KOPT-K1 (cell line): Measurements from ENCODE around the gene HBA1.

ENCODE experiments used
- H3K27ac ChIP-seq: fragments of 200-600 bp; sonication (generic); 2 replicates; pipeline ENCODE4 v1.5.1; 2016; ENCODE audit warnings: antibody characterized with exemption, mild to moderate bottlenecking, low read depth, low read length; ENCODE audit not compliant: poor library complexity, severe bottlenecking
- H3K36me3 ChIP-seq: fragments of 200-600 bp; sonication (generic); 2 replicates; pipeline ENCODE4 v1.5.1; 2017; ENCODE audit warnings: antibody characterized with exemption, mild to moderate bottlenecking, low read length, moderate library complexity; ENCODE audit not compliant: insufficient read depth
- H3K9me3 ChIP-seq: fragments of 200-600 bp; sonication (generic); 2 replicates; pipeline ENCODE4 v1.5.1; 2017; ENCODE audit warnings: antibody characterized with exemption, low read length, mild to moderate bottlenecking; ENCODE audit not compliant: insufficient read depth, poor library complexity, severe bottlenecking

The HBA1 gene

DNA sequence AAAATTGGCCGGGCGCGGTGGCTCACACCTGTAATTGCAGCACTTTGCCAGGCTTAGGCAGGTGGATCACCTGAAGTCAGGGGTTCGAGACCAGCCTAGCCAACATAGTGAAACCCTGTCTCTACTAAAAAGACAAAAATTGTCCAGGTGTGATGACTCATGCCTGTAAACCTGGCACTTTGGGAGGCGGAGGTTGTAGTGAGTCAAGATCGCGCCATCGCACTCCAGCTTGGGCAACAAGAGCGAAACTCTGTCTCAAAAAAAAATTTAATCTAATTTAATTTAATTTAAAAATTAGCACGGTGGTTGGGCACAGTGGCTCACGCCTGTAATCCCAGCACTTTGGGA, 2.2 kb downstream of the HBA1 start:
- peaks cover 10% of the 10 kb centered on the region; the same call in 1 of the 2 replicates for H3K36me3 ChIP-seq
- H3K9me3 ChIP-seq = no peaks in the 10 kb centered on the region
- H3K27ac ChIP-seq = no peak overlapping the region

DNA sequence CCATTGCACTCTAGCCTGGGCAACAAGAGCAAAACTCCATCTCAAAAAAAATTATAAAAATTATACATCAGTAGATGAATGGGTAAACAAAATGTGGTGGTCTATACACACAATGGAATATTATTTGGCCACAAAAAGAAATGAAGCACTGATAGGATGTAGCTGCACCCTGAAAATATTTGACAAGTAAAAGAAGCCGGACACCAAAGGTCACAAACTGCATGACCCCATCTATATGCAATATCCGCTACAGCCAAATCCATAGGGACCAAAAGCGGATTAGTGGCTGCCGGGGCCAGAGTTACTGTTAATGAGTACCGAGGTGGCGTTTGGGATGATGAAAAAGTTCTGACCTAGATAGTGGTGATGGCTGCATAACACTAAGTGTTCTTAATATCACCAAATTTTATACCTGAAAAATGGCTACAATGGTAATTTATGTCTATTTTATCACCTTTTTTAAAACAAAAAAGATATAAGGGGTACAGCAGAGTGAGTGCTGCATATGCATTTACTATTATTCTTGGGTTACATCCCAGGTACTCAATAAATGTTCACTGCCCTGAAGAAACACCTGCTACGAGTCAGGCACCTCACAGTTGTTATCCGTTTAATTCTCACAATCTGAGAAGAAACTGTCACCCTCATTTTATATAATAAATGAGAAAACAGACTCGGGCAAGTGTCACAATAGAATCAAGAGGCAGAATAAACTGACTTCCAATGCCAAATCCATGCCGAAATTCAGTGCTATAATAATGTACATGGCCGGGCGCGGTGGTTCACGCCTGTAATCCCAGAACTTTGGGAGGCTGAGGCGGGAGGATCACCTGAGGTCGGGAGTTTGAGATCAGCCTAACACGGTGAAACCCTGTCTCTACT, 3.0 kb downstream of the HBA1 start:
- no peak overlapping the region for H3K27ac ChIP-seq
- no peaks in the 10 kb centered on the region for H3K9me3 ChIP-seq
- peaks cover 18% of the 10 kb centered on the region for H3K36me3 ChIP-seq

DNA sequence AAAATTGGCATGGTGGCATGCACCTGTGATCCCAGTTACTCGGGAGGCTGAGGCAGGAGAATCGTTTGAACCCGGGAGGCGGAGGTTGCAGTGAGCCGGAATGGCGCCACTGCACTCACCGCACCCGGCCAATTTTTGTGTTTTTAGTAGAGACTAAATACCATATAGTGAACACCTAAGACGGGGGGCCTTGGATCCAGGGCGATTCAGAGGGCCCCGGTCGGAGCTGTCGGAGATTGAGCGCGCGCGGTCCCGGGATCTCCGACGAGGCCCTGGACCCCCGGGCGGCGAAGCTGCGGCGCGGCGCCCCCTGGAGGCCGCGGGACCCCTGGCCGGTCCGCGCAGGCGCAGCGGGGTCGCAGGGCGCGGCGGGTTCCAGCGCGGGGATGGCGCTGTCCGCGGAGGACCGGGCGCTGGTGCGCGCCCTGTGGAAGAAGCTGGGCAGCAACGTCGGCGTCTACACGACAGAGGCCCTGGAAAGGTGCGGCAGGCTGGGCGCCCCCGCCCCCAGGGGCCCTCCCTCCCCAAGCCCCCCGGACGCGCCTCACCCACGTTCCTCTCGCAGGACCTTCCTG, 3.7 kb downstream of the HBA1 start, which contains the start of gene HBQ1:
Gene HBQ1, plus strand, starts transcription at position 359 of the 575 bp plus-strand sequence. Its CDS starts 28 bp downstream, at position 387.
- H3K9me3 ChIP-seq = no peaks in the 10 kb centered on the region
- H3K36me3 ChIP-seq = peaks cover 25% of the 10 kb centered on the region
- no peak within 1 kb of the TSS for H3K27ac ChIP-seq

DNA sequence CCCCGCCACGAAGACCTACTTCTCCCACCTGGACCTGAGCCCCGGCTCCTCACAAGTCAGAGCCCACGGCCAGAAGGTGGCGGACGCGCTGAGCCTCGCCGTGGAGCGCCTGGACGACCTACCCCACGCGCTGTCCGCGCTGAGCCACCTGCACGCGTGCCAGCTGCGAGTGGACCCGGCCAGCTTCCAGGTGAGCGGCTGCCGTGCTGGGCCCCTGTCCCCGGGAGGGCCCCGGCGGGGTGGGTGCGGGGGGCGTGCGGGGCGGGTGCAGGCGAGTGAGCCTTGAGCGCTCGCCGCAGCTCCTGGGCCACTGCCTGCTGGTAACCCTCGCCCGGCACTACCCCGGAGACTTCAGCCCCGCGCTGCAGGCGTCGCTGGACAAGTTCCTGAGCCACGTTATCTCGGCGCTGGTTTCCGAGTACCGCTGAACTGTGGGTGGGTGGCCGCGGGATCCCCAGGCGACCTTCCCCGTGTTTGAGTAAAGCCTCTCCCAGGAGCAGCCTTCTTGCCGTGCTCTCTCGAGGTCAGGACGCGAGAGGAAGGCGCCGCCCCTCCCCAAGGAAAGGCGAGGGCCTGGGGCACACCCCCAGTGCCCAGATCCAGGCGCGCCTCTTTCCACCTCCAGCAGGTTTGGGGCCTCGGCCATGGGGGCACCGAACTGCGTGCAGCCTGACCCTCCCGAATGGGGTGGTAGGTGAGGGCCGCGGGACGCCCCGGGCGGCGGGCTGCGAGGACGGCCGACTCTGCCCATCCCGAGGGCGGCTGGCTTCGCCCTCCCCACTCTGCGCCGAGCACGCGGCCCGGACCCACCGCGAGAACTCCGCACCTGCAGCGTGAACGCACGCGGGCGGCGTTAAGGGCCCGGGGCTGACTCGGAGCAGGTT, 4.4 kb downstream of the HBA1 start:
- Histone ChIP-seq H3K9me3 (no peaks in the 10 kb centered on the region), H3K36me3 (peaks cover 32% of the 10 kb centered on the region), H3K27ac (no peak overlapping the region)

DNA sequence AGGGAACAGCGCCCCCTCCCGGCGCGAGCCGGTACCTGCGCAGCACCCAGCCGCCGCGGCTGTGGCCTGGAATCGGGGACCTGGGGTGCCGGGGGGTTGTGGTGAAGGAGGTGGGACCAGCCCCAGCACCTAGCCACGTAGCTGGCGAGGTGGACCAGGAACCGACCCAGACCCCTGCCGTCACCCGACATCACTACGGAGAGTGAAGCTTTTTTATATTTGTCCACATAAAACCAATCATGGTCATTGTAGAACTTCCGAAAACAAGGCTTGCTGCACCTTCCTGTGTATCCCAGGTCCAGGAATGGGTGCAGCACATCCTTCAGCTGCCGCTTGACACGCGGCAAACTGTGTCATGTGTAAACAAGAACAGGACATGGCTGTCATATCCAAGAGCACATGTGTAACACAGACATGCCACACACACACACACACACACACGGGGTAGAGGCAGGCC, 5.1 kb downstream of the HBA1 start:
- no peak overlapping the region for H3K27ac ChIP-seq
- peaks cover 33% of the 10 kb centered on the region for H3K36me3 ChIP-seq
- H3K9me3 ChIP-seq = no peaks in the 10 kb centered on the region

DNA sequence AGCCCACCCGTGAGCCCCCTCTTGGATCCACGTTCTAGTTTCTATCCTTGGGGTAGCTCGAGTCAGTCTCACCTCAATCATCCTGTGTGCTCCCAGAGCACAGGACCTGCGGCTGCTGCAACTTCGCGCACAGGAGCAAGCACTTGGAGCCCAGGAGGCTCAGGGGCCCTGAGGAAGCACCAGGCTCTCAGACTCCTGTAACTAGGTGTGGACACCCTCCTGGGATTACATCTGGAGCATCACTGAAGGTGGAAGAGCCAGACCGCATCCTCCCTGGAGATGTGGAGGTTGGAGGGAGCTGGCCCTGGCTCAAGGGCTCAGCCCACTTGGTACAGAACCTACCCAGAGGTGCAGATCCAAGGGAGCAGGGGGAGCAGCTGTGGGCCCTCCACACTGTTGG, 6.5 kb downstream of the HBA1 start:
- H3K27ac ChIP-seq = no peak overlapping the region
- peaks cover 4% of the 10 kb centered on the region for H3K9me3 ChIP-seq
- peaks cover 43% of the 10 kb centered on the region for H3K36me3 ChIP-seq

DNA sequence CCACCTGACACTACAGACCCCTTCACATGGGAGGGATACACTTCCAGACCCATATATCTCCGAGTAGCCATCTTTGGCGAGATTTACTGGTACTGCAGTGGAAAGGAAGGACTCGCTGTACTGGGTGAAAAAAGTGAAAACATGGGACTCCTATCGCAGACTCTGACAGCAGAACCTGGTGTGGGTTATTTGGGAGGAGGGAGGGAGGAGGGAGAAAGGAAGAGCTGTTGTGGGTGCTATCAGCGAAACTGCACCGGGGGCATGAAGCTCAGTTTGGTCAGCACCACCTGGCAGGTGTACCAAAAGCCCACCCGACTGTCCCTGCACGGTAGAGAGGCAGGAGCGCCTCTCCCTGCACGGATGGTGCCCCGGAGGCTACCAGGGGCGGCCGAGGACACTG, 8.7 kb downstream of the HBA1 start:
- Histone ChIP-seq H3K27ac (no peak overlapping the region), H3K36me3 (peaks cover 66% of the 10 kb centered on the region), H3K9me3 (peaks cover 4% of the 10 kb centered on the region)

DNA sequence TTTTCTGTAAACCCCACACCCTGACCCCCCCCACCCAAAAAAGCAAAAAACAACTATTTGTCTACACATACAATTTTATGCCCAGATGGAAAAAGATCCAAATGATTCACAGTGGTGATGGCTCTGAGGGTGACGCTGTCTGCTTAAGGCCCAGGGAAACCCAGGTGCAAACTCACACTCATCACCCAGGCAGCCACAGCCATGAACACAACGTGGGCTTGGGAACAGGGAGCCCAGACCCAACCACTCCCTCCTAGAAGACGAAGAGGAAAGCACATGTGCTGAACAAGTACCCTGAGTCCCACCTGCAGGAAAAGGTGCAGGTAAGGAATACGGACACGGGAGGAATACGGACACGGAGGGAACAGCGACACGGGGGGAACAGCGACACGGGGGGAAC, 9.2 kb downstream of the HBA1 start:
- peaks cover 70% of the 10 kb centered on the region for H3K36me3 ChIP-seq
- peaks cover 4% of the 10 kb centered on the region for H3K9me3 ChIP-seq
- H3K27ac ChIP-seq = no peak overlapping the region

DNA sequence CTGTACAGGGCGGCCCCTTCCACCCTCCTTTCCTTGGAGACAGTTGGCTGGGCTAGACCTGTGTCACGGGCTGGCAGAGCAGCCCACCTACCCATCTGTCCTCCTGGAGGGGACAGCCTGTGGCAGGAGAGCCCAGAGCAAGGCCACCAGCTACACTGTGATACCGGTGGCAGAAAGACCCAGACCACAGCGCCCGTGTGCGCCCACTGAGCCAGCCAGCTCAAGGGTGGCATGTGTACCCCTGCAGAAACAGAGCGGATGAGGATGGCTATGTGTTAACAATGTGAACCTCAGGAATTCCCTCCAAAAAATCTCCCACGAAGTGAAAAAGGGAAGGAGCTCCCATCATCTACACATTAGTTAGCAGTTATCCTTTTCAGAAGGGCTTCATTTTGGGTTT, 10.8 kb downstream of the HBA1 start:
- no peak overlapping the region for H3K27ac ChIP-seq
- H3K9me3 ChIP-seq = peaks cover 4% of the 10 kb centered on the region
- peaks cover 87% of the 10 kb centered on the region for H3K36me3 ChIP-seq

DNA sequence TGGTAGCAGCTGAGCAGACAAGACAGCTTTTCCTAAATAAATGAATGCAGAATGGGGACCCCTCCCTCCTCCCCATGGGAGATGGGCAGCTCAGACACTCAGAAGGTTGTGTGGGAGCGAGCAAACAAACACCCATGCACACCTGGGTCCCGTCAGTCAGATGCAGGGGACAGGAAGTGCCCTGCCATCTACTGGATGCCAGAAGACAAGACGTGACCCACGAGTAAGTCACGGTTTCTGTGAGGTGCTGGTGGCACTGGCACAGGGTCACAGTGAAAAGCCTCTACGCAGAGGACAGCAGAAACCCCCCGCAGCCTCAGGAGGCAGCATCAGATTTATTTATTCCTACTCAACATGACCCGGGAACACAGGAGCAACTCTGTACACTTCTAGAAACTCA, 12.2 kb downstream of the HBA1 start:
- Histone ChIP-seq H3K9me3 (peaks cover 4% of the 10 kb centered on the region), H3K27ac (no peak overlapping the region), H3K36me3 (peaks cover 89% of the 10 kb centered on the region)

DNA sequence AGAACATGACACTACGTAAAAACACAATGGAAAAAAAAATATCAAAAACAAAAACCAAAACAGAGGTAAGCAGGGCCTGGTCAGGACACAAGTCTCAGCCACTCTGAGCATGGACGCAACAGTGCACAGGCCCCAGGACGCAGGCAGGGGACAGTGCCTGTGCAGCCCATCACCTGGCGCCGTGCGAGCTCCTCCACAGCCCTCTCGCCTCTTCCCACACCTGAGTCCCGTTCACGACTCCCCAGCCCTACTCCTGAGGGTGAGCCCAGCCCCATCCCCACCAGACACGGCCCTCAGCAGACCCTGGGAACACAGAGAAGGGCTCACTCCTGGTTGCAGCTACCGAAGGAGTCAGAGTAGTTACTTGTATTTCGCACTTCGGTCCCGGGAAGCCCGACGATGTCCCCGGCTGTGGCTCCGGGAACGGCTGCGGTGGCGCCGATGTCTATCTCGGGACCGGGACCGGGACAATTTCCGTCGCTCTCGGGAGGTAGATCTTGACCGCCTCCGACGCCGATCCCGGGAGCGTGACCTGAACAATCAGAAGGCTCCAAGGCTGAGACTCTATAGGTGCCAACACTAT, 13.2 kb downstream of the HBA1 start:
- H3K9me3 ChIP-seq = peaks cover 4% of the 10 kb centered on the region
- peaks cover 90% of the 10 kb centered on the region for H3K36me3 ChIP-seq
- H3K27ac ChIP-seq = no peak overlapping the region

DNA sequence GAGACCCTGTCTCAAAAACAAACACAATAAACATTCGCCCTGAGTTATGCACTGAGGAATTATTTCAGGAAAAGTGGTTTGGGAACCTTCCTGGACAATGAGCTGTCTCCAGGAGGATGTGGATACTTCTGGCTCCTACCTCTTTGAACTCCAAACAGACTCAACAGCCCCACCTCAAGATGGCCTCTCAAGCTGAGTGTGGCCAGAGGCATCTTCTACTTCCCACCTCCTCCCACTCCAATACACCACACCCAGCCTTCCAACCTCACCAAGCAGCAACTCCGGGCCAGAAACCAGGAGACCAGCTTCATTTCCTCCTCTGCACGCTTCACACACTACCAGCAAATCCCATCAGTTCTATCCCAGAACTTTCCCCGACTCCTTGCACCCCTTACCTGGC, 15.4 kb downstream of the HBA1 start:
- Histone ChIP-seq H3K27ac (no peak overlapping the region), H3K36me3 (peaks cover 99% of the 10 kb centered on the region), H3K9me3 (peaks cover 4% of the 10 kb centered on the region)

DNA sequence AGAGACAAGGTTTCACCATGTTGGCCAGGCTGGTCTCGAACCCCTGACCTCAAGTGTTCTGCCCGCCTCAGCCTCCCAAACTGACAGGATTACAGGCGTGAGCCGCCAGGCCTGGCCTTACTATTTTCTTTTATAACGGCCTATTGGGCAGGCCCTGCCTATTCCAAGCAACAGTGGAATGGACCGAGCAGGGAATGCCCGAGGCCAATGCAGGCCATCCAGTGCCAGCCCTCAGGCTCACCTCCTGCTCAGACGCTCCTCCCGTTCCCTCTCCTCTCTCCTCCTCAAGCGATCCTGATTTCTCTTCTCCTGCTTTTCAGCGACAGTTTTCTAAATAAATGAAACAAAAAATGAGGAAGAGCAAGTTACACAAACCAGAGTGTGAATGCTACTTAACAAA, 16.2 kb downstream of the HBA1 start:
- Histone ChIP-seq H3K9me3 (no peaks in the 10 kb centered on the region), H3K36me3 (peaks cover 100% of the 10 kb centered on the region), H3K27ac (no peak overlapping the region)

DNA sequence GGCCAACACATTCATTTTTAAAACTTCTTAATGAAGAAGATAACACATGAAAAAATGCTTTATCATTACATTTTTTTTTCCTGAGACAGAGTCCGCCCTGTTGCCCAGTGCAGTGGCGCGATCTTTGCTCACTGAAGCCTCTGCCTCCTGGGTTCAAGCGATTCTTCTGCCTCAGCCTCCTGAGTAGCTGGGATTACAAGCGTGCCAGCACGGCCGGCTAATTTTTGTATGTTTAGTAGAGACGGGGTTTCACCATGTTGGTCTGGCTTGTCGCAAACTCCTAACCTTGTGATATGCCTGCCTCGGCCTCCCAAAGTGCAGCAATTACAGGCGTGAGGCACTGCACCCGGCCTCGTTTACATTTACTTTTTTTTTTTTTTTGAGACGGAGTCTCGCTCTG, 17.0 kb downstream of the HBA1 start:
- no peaks in the 10 kb centered on the region for H3K9me3 ChIP-seq
- peaks cover 100% of the 10 kb centered on the region for H3K36me3 ChIP-seq
- no peak overlapping the region for H3K27ac ChIP-seq

DNA sequence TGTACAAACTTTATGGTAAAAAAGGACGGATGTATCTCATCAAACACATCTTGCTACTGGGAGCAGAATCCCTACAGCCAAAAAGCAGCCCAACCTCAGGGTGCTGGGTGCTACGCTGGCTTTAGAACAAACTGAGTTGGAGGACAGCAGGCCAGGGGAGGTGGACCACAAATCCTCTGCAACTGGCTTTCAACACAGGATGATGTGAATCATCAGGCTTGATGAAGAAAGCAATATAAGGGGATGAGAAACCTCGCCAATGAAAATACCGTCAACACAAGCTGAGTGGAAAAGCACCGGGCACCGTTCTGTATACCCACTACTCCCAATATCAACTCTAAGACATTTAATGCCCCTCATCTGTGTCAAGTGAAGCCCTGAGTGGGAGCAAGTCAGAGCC, 18.0 kb downstream of the HBA1 start:
- Histone ChIP-seq H3K27ac (no peak overlapping the region), H3K9me3 (no peaks in the 10 kb centered on the region), H3K36me3 (peaks cover 100% of the 10 kb centered on the region)
